LoVo (cell line): Measurements from ENCODE around the gene ZBTB16.

Experiments
- DNase-seq: peaks from one replicate; pipeline ENCODE4 v3.0.0-alpha.2; 2016; ENCODE audit warnings: low spot score

Gene ZBTB16

GRCh38 chr11:114083391-114084252 is 24.1 kb downstream of the ZBTB16 start:
- no peak for DNase-seq

- DNase-seq = no peak
Measured at GRCh38 chr11:114084414-114084813, 24.9 kb downstream of the ZBTB16 start.

- no peak for DNase-seq
Measured at GRCh38 chr11:114085965-114086793, 26.7 kb downstream of the ZBTB16 start.

GRCh38 chr11:114087025-114087424 is 27.5 kb downstream of the ZBTB16 start:
- DNase-seq = no peak

- no peak for DNase-seq
Measured at GRCh38 chr11:114088216-114088615, 28.7 kb downstream of the ZBTB16 start.

- DNase-seq = no peak
Measured at GRCh38 chr11:114088836-114089235, 29.3 kb downstream of the ZBTB16 start.

GRCh38 chr11:114089748-114090147 is 30.2 kb downstream of the ZBTB16 start:
- no peak for DNase-seq

- DNase-seq = no peak
Measured at GRCh38 chr11:114090225-114090910, 30.9 kb downstream of the ZBTB16 start.

GRCh38 chr11:114090976-114091375 is 31.5 kb downstream of the ZBTB16 start:
- DNase-seq = no peak

GRCh38 chr11:114091516-114092397 is 32.2 kb downstream of the ZBTB16 start:
- DNase-seq = no peak

GRCh38 chr11:114092478-114092877 is 33.0 kb downstream of the ZBTB16 start:
- DNase-seq = no peak

GRCh38 chr11:114092953-114093352 is 33.4 kb downstream of the ZBTB16 start:
- DNase-seq = no peak

- no peak for DNase-seq
Measured at GRCh38 chr11:114094516-114094915, 35.0 kb downstream of the ZBTB16 start.

- no peak for DNase-seq
Measured at GRCh38 chr11:114095899-114096298, 36.4 kb downstream of the ZBTB16 start.

- no peak for DNase-seq
Measured at GRCh38 chr11:114097832-114098231, 38.3 kb downstream of the ZBTB16 start.

- DNase-seq = no peak
Measured at GRCh38 chr11:114098927-114099326, 39.4 kb downstream of the ZBTB16 start.

- DNase-seq = no peak
Measured at GRCh38 chr11:114099392-114100178, 40.1 kb downstream of the ZBTB16 start.

GRCh38 chr11:114102993-114103896 is 43.7 kb downstream of the ZBTB16 start:
- no peak for DNase-seq

GRCh38 chr11:114105611-114106010 is 46.1 kb downstream of the ZBTB16 start:
- no peak for DNase-seq

GRCh38 chr11:114106047-114106446 is 46.5 kb downstream of the ZBTB16 start:
- DNase-seq = no peak
